GM13977 (cell line): Measurements from ENCODE around the gene LRIG3.

ENCODE experiments used
- DNase-seq: peaks from one replicate; pipeline ENCODE4 v3.0.0; 2012; ENCODE audit warnings: low spot score
- CTCF ChIP-seq: IDR thresholded peaks from 2 replicates; pipeline ENCODE4 v1.5.1; 2012; ENCODE audit warnings: mild to moderate bottlenecking, control low read depth; ENCODE audit not compliant: insufficient read depth; ENCODE audit errors: extremely low read depth, missing control alignments
- in situ Hi-C: fragments of 300-500 bp; cut with MboI; formaldehyde crosslinking; loops from one replicate; pipeline ENCODE4 v1.12.0; 2022; ENCODE audit warnings: low sequenced_read_pairs, low pct_unique_long_range_greater_than_20kb, mixed read lengths, inconsistent platforms; ENCODE audit not compliant: unreplicated experiment

Gene LRIG3

GRCh38 chr12:58963844-58964243 lies 43.5 kb upstream of the LRIG3 start:
- DNase-seq: no peak
- in situ Hi-C loops: no loop called here
- TF ChIP-seq CTCF: no peak

GRCh38 chr12:58961906-58962305 lies 41.6 kb upstream of the LRIG3 start:
- DNase-seq: no peak
- in situ Hi-C loops: no loop called here
- TF ChIP-seq CTCF: no peak

- in situ Hi-C loops: no loop called here
- DNase-seq: no peak
- TF ChIP-seq CTCF: no peak
Observed at GRCh38 chr12:58961166-58961565, 40.9 kb upstream of the LRIG3 start.

- no peak for DNase-seq
- TF ChIP-seq CTCF: no peak
- in situ Hi-C loops: no loop called here
Observed at GRCh38 chr12:58959639-58960300, 39.5 kb upstream of the LRIG3 start.

GRCh38 chr12:58957298-58957697 lies 37.0 kb upstream of the LRIG3 start:
- DNase-seq: no peak
- in situ Hi-C loops: no loop called here
- no peak for TF ChIP-seq CTCF

- in situ Hi-C loops: no loop called here
- TF ChIP-seq CTCF: no peak
- DNase-seq: no peak
Observed at GRCh38 chr12:58955849-58956248, 35.5 kb upstream of the LRIG3 start.
